HCEC 1CT (cell line): ENCODE data around the gene CYP4F22.
"Not testable (repeated sequence)": the region's sequence is repeated elsewhere in the genome, so short reads cannot be mapped to it uniquely, and the experiment has no call there.

Experiments
- DNase-seq: peaks from one replicate; pipeline ENCODE4 v3.0.0-alpha.2; 2017

Gene CYP4F22

DNA sequence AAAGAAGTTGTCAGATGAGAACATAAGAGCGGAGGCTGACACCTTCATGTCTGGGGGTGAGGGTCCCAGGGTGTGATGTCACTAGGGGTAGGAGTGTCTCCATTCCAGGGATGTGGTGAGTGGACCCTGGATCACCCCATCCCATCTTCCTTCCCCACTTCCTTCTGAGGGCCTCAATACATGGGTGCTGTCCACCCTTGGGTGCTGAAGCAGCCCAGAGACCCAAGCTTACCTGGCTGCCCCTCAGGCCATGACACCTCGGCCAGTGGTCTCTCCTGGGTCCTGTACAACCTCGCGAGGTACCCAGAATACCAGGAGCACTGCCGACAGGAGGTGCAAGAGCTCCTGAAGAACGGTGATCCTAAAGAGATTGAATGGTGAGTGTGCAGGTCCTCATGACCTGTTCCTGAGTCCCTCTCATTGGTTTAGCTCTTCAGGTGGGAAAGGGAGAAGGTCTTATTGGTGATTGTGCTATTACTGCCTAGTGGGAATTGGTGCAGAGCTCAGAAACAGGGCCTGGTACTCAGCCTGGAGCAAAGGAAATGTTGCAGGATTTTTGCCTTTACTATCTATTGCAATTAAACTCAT, 69.0 kb downstream of the CYP4F22 start:
- no peak for DNase-seq

DNA sequence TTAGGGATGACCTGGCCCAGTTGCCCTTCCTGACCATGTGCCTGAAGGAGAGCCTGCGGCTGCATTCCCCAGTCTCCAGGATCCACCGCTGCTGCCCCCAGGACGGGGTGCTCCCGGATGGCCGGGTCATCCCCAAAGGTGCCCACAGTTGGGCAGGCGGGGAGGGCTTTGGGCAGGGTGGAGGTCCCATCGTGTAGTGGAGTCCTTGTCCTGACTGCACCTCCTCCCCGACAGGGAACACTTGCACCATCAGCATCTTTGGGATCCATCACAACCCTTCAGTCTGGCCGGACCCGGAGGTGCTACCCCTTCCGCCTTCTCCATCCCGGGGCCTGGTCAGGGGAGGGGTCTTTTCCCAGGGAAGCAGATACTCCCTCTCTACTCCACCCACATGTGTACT, 75.0 kb downstream of the CYP4F22 start:
- no peak for DNase-seq

DNA sequence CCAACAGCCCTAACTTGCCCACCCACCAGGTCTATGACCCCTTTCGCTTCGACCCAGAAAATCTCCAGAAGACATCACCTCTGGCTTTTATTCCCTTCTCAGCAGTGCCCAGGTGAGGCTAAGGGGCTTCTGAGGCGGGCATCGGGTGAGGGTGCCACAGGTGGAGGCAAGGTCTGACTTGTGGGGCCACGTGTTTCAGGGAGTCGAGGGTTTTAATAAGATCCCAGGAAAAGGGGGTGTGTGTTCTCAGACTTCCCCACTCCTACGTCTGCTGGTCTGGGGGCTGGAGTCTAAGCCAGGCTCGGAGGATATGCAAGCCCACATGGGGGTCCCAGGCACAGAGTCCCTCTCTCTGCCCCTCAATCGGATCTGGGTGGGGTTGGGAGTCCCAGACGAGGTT, 75.8 kb downstream of the CYP4F22 start:
- no peak for DNase-seq

DNA sequence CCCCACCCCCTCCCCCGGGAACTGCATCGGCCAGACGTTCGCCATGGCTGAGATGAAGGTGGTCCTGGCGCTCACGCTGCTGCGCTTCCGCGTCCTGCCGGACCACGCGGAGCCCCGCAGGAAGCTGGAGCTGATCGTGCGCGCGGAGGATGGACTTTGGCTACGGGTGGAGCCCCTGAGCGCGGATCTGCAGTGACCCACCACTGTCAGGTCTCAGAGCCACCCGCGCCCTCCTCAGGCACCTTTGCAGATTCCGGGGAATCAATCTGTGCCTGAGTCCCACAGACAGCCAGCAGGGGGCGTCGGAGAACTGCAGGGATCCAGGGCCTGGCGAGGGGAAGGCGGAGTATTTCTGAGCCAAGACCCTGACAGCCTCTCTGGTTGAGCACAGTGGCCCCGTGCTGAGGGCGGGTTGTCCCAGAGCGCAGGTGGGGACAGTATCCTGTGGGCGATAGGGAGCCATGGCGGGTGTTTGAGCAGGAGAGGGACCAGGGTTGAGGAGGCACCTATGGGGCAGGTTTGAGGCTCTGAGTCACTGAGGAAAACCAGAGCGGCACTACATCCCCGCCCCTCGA, 76.3 kb downstream of the CYP4F22 start:
- DNase-seq, result peak; percentile 17

DNA sequence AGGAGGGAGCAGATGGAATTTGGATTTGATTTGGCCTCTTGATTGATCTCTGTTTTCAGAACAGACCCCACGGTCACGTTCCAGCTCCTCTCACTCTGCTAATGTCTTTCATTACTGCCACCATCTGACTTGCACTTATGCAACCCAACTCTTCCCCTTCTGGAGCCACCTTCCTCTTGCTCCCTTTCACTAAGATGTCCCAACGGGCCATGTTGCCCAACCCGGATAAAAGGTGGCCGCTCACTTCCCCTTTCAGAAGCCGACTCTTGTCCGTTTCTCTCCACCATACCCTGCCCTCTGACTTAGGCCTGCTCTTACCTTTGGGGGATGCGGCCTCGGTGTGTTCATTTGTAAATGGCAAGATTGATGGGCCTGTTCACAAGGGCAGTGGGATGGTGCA, 79.3 kb downstream of the CYP4F22 start:
- DNase-seq, result no peak

DNA sequence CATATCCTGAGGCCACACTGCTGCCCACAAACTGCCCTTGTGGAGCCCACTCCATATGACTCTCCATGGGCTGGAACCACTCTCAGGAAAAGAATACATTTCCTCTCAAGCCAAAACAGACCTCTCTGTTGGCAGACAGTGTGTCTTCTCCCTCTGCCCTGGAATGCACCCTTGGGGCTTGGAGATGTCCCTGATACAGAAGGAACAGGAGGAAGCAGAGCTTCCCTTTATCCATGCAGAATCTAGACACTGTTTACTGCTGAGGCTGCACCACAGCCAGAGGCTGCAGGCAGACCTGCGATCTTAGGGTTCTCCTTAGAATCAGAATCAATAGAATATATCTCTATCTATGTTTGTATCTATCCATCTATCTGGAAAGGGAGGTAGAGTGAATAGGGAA, 79.9 kb downstream of the CYP4F22 start:
- DNase-seq, result no peak

DNA sequence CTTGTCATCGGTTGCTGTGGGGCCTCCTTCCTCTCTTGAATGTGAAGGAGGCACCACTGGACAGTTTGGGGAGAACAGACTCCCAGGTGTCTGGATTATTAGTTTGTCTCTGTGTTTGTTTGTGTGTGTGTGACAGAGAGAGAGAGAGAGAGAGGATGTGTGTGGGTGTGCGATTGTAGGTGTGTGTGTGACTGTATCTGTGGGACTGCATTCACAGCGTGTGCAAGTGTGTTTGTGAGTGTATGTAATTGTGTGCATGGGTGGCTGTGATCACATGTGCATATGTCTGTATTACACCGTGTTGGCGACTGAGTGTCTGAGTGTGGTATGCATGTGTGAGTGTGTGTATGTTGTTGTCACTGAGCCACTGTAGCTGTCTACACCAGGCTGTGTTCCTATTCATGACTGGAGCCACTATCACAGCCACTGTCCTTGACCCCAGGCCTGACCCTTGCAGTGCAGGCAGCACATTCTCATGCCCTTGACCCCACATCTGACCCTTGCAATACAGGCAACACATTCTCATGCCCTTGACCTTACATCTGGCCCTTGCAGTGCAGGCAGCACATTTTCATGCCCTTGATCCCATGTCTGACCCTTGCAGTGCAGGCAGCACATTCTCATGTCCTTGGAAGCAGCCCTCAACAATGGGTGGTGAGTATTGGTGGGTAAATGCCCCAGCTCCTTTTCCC, 81.6 kb downstream of the CYP4F22 start:
- no peak for DNase-seq

DNA sequence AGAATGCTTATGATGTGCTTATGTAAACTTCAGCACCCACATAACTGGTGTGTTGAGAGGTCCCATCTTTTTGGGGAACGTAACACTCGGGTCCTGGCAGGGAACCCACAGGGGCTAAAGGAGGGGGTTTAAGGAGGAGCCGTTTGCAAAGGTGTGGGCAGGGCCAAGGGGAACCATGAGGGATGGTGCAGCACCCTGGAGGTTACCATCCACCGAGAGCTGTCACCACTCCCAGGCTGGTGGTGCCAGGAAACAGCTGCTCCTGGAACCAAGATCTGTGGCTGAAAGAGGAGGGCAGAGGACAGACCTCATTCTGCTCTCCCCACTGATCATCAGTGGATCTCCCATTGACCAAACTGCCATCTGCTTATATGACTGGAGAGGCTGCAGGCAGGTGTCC, 83.5 kb downstream of the CYP4F22 start:
- DNase-seq, result no peak

DNA sequence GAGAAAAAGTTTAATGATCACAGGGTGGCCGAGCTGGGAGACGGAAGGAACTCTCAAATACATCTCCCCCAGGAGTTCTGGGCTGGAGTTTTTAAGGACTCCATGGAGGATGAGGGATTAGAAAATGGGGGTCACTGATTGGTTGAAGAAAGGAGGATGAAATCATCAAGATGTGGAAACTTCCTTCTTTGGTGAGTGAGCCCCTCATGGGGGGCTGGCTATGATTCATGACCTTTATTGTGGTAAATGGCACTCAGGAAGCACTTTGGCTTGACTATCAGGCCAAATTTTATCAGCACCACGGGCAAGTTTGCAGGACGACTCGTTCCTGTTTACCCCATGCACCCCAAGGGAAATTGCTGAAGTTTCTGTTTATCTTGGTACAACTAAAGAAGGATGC, 84.2 kb downstream of the CYP4F22 start:
- DNase-seq, result not testable (repeated sequence)

DNA sequence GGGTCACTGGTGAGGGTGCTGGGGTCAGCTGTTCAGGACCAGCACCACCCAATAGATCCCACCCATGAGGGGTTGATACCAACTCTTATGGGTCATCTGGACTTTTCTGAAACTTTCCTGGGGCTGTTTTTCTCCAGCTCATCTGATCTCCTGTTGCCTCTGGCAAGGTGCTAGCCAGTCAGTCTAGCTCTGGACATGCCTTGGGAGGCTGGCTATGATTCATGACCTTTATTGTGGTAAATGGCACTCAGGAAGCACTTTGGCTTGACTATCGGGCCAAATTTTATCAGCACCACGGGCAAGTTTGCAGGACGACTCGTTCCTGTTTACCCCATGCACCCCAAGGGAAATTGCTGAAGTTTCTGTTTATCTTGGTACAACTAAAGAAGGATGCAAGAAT, 85.4 kb downstream of the CYP4F22 start:
- not testable (repeated sequence) for DNase-seq

DNA sequence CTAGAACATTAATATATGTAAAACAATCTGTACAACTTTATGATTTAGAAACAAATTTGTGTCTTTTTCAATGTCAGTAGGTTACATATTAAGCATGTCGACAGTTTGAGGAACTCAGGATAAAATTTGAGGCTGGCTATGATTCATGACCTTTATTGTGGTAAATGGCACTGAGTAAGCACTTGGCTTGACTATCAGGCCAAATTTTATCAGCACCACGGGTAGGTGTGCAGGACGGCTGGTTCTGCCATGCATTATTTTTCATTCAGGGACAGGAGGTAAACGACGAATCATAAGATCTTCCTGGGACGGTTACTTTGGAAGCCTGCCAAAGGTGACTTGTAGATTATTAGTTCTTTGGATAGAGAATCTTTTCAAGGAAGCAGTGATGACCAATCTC, 86.7 kb downstream of the CYP4F22 start:
- DNase-seq, result no peak
